Left lung (tissue), 10 donors: ENCODE results near the gene BBS7. TPM values are rescaled to one million over a fixed set of nuclear protein-coding genes. Genes with fewer than 3 reads are reported as not detected.

ENCODE experiments used
- ATAC-seq: fragments of 200-7000 bp; cut with Tn5 transposase; one replicate; pipeline ENCODE4 v1.9.1; 2020; ENCODE audit warnings: moderate library complexity
- DNase-seq, 4 donors: peaks; one replicate each; pipeline ENCODE4 v3.0.0-alpha.2; 2013 to 2020
- H3K27ac ChIP-seq, 2 donors: fragments of 200-600 bp; sonication (generic) in 1 of 2; one replicate each; pipeline versions ENCODE4 v1.5.0 to v1.8.0; 2020 to 2021
- H3K27me3 ChIP-seq, 2 donors: fragments of 200-600 bp; sonication (generic) in 1 of 2; one replicate each; pipeline versions ENCODE4 v1.5.0 to v1.8.0; 2020 to 2021
- H3K36me3 ChIP-seq, 2 donors: fragments of 200-600 bp; sonication (generic) in 1 of 2; one replicate each; pipeline versions ENCODE4 v1.5.0 to v1.8.0; 2020 to 2021
- H3K4me1 ChIP-seq, 2 donors: fragments of 200-600 bp; one replicate each; pipeline ENCODE4 v1.8.0; 2021
- H3K4me3 ChIP-seq, 2 donors: fragments of 200-600 bp; sonication (generic) in 1 of 2; one replicate each; pipeline versions ENCODE4 v1.5.0 to v1.8.0; 2020 to 2021; ENCODE audit warnings: mild to moderate bottlenecking in 1 of 2
- H3K9me3 ChIP-seq, 2 donors: fragments of 200-600 bp; sonication (generic) in 1 of 2; one replicate each; pipeline versions ENCODE4 v1.5.0 to v1.8.0; 2020 to 2021
- CTCF ChIP-seq, 2 donors: fragments of 200-600 bp; sonication (generic) in 1 of 2; IDR thresholded peaks; one replicate each; pipeline versions ENCODE4 v1.5.0 to v1.8.0; 2021; ENCODE audit warnings: antibody characterized with exemption in 2 of 2
- intact Hi-C, 2 donors: fragments of 100-400 bp; cut with DNase I; formaldehyde crosslinking; loops; one replicate each; pipeline versions ENCODE4 v1.11.2 to v1.14.2; 2022
- polyA plus RNA-seq, 6 donors: library from polyadenylated mRNA; unstranded; fragments of 120-200 nt; gene quantifications; one replicate each; pipeline ENCODE4 v1.2.1, GENCODE V29; 2013; ENCODE audit not compliant: insufficient read length in 6 of 6
- total RNA-seq, 2 donors: library from RNA; stranded (reverse); fragmentation: NEBNext Ultra II Directional; extraction: Animal tissue kit (Norgen Biotek cat#: 25700); gene quantifications; one replicate each; pipeline ENCODE4 v1.2.1, GENCODE V29; 2021
- donor health status: DM: no; HTN: yes; CAD: no.
- donor health status: DM: no; HTN: no; CAD: no.

BBS7 gene
- total and polyA plus RNA-seq, 8 donors, result 12.5 to 32.6 (median 28.5) TPM

GRCh38 chr4:121823505-121824170 is 46.6 kb downstream of the BBS7 start, which contains the start of gene CCNA2:
CCNA2 (minus strand) TSS chr4:121823883; CDS start chr4:121823628, 255 bp downstream.
- no peaks in the 10 kb centered on the region for H3K9me3 ChIP-seq
- H3K36me3 ChIP-seq, result peaks cover 0 to 14% of the 10 kb centered on the region in 2 donors
- intact Hi-C loops, result no loop called here
- peaks cover 0 to 26% of the 10 kb centered on the region in 2 donors for H3K4me1 ChIP-seq
- TF ChIP-seq CTCF (IDR thresholded peaks at IDR 0.05), result no peak
- H3K27me3 ChIP-seq, result no peaks in the 10 kb centered on the region
- H3K4me3 ChIP-seq, result peak within 1 kb of the TSS; percentile 58 to 76
- ATAC-seq (peak; percentile 100), DNase-seq (peak; percentile 94 to 98 (median 96))
- peak within 1 kb of the TSS; percentile 62 to 73 for H3K27ac ChIP-seq

GRCh38 chr4:121822796-121823504 is 47.3 kb downstream of the BBS7 start:
- DNase-seq (peak in 2 of 4 donors; percentile 17 to 35), ATAC-seq (peak; percentile 1)
- peak overlapping the region; percentile 58 to 76 for H3K4me3 ChIP-seq
- H3K4me1 ChIP-seq, result peaks cover 0 to 26% of the 10 kb centered on the region in 2 donors
- no peaks in the 10 kb centered on the region for H3K27me3 ChIP-seq
- intact Hi-C loops, result no loop called here
- no peaks in the 10 kb centered on the region for H3K9me3 ChIP-seq
- H3K27ac ChIP-seq, result no peak overlapping the region
- no peak for TF ChIP-seq CTCF (IDR thresholded peaks at IDR 0.05)
- peaks cover 0 to 16% of the 10 kb centered on the region in 2 donors for H3K36me3 ChIP-seq

- DNase-seq, result no peak
- TF ChIP-seq CTCF (IDR thresholded peaks at IDR 0.05), result no peak
- Histone ChIP-seq H3K27ac (no peak overlapping the region), H3K27me3 (no peaks in the 10 kb centered on the region), H3K36me3 (peaks cover 0 to 19% of the 10 kb centered on the region in 2 donors), H3K9me3 (no peaks in the 10 kb centered on the region), H3K4me3 (no peak overlapping the region), H3K4me1 (peaks cover 0 to 26% of the 10 kb centered on the region in 2 donors)
- ATAC-seq, result no peak
- intact Hi-C loops, result no loop called here
Observed at GRCh38 chr4:121822047-121822446, 48.2 kb downstream of the BBS7 start.

GRCh38 chr4:121819216-121819965 is 50.9 kb downstream of the BBS7 start:
- Histone ChIP-seq H3K9me3 (no peaks in the 10 kb centered on the region), H3K27ac (no peak overlapping the region), H3K36me3 (peaks cover 0 to 45% of the 10 kb centered on the region in 2 donors), H3K4me3 (no peak overlapping the region), H3K4me1 (peaks cover 0 to 22% of the 10 kb centered on the region in 2 donors), H3K27me3 (no peaks in the 10 kb centered on the region)
- intact Hi-C loops, result no loop called here
- TF ChIP-seq CTCF (IDR thresholded peaks at IDR 0.05), result no peak
- DNase-seq (no peak), ATAC-seq (no peak)
